Measurements from ENCODE around the gene SGSM2. TPM values are rescaled to one million over a fixed set of nuclear protein-coding genes. Genes with fewer than 3 reads are reported as not detected.
A peak's percentile ranks its signal among the peaks of the same experiment; 100 is the strongest.

Gene SGSM2
- total RNA-seq, 1 donor from 2014 or later = 57.1 TPM

GRCh38 chr17:2410951-2411350, 73.7 kb downstream of the SGSM2 start:
- DNase-seq (ENCODE audit: low spot score in 2 of 2) (no peak), FAIRE-seq (no peak)

GRCh38 chr17:2412561-2413021, 75.3 kb downstream of the SGSM2 start:
- peak in 1 of 2 donors; percentile 50 for DNase-seq (ENCODE audit: low spot score in 2 of 2)

GRCh38 chr17:2414446-2415064, 77.3 kb downstream of the SGSM2 start:
- no peak for DNase-seq (ENCODE audit: low spot score in 2 of 2)
- FAIRE-seq = no peak

More at GRCh38 chr17:2412561-2413021, 75.3 kb downstream of the SGSM2 start:
- no peak for FAIRE-seq

- FAIRE-seq (no peak), DNase-seq (ENCODE audit: low spot score in 2 of 2) (no peak)
Measured at GRCh38 chr17:2415081-2415480, 77.8 kb downstream of the SGSM2 start.

GRCh38 chr17:2416010-2416734, 78.9 kb downstream of the SGSM2 start:
- DNase-seq (ENCODE audit: low spot score in 2 of 2) (peak; percentile 73 to 88), FAIRE-seq (peak; percentile 92)

- no peak for FAIRE-seq
Measured at GRCh38 chr17:2418572-2418971, 81.3 kb downstream of the SGSM2 start.

GRCh38 chr17:2419486-2419885, 82.2 kb downstream of the SGSM2 start:
- no peak for FAIRE-seq
- DNase-seq (ENCODE audit: low spot score in 2 of 2) = no peak

More at GRCh38 chr17:2418572-2418971, 81.3 kb downstream of the SGSM2 start:
- DNase-seq (ENCODE audit: low spot score in 2 of 2) = no peak

GRCh38 chr17:2420176-2420575, 82.9 kb downstream of the SGSM2 start:
- no peak for DNase-seq (ENCODE audit: low spot score in 2 of 2)
- FAIRE-seq = no peak

- DNase-seq (ENCODE audit: low spot score in 2 of 2) = no peak
- no peak for FAIRE-seq
Measured at GRCh38 chr17:2421315-2422147, 84.2 kb downstream of the SGSM2 start.

- FAIRE-seq (no peak), DNase-seq (ENCODE audit: low spot score in 2 of 2) (no peak)
Measured at GRCh38 chr17:2423271-2423670, 86.0 kb downstream of the SGSM2 start.

GRCh38 chr17:2427215-2427614, 89.9 kb downstream of the SGSM2 start:
- DNase-seq (ENCODE audit: low spot score in 2 of 2) (no peak), FAIRE-seq (no peak)

- DNase-seq (ENCODE audit: low spot score in 2 of 2) (no peak), FAIRE-seq (no peak)
Measured at GRCh38 chr17:2427910-2428309, 90.6 kb downstream of the SGSM2 start.

Small RNA genes lying within 50 kb of the gene (small RNA-seq; reads per million reads assigned to genes)
- not detected for gene AC006435.3
- gene AC006435.4 = not detected
- gene SNORD91A = 671 reads per million, percentile 99 among the genes with 10 or more reads in this experiment
- gene SNORD91B = 82.0 reads per million, percentile 98 among the genes with 10 or more reads in this experiment

Other genes starting within 250 kb of the SGSM2 start
- gene SMG6, start 33.7 kb upstream of the SGSM2 start, total RNA-seq = 17.5 TPM
- gene SRR, start 33.6 kb upstream of the SGSM2 start, total RNA-seq = 55.4 TPM
- gene TSR1, start 1.0 kb upstream of the SGSM2 start, total RNA-seq = 30.2 TPM
- 7.7 TPM for gene MNT, start 63.6 kb downstream of the SGSM2 start, total RNA-seq
- gene METTL16, start 174.4 kb downstream of the SGSM2 start, total RNA-seq = 15.1 TPM